GM18858 (cell line): Measurements from ENCODE around the gene RTN4R.

Experiments used
- ATAC-seq: cut with Tn5 transposase; IDR thresholded peaks from one replicate; pipeline ENCODE4 v1.9.1; 2021; ENCODE audit not compliant: unreplicated experiment

RTN4R gene

DNA sequence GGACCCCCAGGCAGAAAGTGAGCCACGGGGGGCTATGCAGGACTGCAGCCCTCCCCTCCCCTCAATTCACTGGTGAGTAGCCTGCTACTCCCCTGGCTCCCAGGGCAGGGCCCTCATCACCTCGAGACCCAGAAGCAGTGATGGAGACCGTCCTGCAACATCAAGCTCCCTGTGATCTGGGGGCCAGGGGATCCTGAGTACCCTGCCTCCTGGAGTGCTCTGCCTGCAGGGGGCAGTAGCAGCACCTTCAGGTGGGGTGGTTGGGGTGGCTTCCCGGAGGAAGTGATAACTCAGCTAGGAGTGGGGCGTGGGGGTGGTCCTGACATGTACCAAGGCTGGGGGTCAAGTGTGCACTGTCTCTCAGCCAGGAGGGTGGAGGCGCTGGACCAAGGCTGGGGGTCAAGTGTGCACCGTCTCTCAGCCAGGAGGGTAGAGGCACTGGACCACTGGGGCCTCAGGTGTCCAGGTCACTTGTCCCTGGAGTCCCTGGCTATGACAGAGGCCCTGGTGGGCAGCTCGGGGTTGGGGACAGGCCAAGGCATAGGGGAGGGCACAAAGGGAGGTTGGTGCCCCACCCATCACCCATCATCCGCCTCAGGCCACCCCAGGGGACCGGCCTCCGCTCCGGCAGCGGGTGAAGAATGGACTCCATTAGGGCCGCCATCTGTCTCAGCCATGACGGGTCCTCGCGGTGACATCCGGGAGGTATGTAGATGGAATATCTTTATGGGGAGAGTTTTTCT lies 9.4 kb downstream of the RTN4R start:
- ATAC-seq: no peak

DNA sequence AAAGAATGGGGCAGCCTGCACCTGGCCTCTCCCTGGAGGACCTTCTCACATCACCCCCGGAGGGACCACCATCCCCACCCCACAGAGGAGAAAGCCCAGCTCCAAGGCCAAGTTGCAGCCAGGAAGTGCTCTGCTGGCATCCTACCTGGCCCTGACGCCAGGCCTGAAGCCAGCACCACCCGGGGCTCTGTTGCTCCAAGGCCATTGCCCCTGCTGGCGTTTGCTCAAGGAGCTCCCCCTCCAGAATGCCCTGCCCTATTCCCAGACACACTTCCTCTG lies 10.2 kb downstream of the RTN4R start:
- ATAC-seq: no peak

DNA sequence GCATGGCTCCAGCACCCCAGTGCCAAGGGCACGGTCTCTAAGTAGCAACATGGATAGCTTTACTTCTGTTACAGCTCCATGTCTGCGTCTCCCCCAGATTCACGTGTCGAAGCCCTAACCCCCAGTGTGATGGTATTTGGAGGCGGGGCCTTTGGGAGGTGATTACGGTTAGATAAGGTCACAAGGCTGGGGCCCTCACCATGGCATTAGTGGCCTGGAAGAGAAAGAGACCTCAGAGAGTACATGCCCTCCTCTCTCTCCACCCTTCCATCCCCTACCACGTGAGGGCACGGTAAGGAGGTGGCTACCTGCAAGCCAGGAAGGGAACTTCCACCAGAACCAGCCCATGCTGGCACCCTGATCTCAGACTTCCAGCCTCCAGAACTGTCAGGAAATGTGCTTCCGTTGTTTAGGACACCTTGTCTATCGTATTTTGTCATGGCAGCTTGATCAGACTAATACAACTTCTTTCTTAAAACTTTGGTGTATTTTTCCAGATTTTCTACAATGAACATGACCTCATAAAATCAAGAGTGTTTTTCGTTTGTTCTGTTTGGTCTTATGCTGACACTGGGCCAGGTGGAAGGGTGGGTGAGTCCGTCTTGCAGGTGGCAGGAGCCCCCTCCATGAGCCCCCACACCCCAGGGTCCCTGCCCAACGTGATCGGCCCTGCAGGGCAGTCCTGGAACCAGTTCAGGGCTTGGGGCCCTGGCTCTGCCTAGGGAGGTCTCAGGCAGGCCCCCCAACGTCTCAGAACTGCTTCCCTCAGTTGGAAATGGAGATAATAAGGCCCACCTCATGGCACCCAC lies 10.7 kb downstream of the RTN4R start:
- ATAC-seq: no peak

DNA sequence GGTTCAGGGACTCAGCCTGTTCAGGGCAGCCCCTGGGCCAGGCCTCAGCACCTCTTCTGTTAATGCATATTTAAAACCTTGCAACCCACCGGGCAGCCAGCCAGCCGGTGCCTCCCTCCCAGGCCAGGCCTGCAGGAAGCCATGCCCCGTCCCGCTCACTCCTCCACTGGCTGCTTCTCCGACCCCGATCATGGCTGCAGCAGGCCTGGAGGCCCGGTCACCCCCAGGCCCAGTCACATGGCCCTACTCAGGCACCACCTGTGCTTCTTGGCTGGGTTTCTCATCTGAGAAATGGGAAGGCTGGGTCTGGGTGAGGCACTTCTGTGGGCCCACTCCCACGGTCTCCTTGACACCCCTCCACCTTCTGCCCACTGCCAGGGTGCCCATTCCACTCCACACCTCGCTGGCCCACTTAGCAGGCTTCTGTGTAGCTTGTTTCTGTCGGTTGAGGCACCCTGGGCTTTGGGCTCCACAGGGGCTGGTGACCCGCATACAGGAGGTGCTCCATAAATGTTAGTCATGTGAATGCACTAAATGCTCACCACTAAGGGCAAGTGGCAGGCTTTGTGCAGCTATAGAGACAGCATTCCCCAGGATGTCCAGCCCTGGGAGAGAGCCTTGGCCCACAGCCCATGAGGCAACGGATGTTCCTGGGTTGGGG lies 11.4 kb downstream of the RTN4R start:
- ATAC-seq: no peak

DNA sequence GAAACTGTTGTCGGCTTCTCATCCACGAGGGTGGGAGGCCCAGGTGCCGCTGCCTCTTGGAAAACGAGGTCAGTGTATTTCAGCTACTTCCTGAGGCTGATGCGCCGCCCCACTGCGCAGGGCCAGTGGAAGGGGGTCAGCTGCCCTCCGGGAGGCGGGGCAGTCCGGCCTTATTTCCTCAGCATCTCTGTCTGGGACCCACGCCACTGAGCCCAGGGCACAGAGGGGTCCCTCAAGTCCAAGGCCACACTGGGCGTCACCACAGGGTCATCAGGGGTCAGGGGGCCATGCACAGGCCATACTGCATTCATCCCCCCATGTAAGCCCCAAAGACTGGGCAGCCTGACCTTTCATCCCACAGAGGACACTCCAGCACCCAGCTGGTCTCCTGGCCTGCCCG lies 12.1 kb downstream of the RTN4R start:
- no peak for ATAC-seq

DNA sequence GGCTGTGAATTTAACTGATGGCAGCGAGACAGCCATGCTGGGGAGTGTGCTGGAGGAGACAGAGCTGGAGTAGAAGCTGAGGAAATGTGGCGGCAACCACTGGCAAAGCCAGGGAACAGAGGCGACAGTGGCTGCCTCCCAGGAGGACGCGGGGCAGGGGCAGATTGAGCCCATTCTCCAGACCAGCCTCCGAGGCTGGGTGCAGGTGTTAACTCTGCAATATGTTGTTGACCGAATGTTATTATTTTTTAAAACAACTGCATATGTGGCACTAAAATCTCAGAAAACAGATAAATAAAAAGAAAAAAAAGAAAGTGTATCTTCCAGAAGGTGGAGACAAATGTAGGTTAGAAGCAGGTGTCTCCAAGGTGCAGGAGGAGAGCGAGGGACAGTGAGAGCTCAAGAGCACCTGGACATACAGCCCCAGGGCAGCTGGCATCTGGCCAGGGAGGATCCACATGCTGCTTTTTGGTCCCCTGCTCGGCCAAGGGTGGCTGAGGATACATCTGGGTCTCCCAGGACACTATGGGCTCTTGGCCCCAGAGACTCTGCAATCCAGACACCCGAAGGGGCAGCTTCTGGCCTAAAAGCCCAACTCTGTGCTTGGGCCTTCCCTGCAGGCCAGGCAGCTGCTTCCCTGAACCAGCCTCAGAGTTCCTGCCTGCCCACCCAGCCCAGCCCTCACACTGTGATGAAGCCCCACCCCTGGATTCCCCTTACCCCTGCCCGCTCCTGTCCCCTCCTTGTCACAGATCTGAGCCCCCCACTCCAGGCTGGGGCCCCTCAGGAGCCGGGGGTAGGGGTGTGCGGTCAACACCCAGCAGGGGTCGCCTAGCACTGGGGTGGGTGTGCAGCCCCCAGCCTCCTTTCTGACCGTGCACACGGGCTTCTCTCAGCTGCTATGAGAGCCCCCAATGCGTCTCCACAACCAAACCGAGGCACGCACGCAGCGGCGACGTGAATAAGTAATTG lies 12.9 kb downstream of the RTN4R start:
- ATAC-seq: no peak

DNA sequence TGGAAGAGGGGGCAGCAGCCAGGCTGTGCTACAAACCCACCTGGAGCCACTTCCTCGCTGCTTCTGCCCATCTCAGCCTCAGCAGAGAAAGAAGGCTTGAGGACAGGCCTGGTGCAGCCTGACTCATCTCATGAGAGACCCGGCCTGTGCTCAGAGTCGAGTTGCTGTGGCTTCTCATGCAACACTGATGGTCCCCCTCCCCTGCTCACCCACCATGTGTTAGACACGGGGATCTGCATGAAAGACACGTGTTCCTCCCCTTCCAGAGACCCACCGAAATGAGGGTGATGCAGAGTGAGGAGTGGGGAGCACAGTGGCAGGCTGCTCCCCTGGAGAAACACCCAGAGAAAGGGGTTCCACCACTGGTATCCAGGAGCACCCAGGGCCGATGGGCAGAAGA lies 15.0 kb downstream of the RTN4R start:
- ATAC-seq: no peak

DNA sequence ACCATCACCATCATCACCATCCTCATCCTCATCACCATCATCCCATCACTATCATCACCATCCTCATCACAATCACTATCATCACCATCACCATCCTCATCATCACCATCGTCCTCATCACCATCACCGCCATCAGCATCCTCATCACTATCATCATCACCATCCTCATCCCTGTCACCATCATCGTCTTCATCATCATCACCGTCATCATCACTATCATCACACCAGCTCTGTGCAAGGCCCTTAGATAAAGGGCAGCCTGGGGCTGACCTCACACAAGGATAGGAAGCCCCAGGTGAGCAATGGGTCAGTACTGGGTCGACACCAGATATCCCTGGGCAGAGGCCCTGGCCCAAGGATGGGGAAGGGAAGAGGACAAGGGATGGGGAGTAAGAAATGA lies 16.1 kb downstream of the RTN4R start:
- ATAC-seq: no peak

DNA sequence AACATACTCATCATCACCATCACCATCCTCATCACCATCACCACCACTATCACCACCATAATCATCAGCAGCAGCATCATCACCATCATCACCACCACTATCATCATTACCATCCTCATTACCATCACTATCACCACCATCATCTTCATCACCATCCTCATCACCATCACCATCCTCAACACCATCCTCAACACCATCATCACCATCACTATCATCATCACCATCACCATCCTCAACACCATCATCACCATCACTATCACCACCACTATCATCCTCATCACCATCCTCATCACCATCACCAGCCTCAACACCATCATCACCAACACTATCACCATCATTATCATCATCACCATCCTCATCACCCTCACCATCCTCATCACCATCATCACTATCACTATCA lies 16.6 kb downstream of the RTN4R start:
- no peak for ATAC-seq

DNA sequence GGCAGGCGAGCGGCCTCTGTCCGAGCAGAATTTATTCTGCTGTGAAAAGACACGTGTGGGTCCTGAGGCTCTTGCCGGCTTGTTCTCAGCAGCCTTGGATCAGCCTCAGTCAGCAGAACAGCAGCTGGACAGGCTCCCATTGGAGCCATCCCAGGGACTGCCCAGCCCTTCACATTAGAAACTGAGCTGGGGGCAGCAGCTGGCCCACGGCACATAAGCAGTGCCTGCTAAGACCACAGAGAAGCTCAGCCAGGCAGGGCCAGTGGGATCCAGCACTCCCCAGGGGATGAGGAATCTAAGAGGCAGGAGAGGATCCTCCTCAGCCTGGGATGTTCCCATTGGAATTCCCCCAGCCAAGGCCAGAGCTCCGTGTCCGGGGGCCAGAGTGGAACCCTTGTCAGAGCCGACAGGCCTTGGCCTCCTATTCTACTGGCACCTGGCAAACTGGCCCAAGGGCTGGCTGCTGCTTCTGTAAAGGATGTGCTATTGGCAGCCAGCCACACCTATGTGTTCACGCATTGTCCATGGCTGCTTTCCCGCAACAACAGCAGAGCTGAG lies 18.2 kb downstream of the RTN4R start:
- no peak for ATAC-seq

DNA sequence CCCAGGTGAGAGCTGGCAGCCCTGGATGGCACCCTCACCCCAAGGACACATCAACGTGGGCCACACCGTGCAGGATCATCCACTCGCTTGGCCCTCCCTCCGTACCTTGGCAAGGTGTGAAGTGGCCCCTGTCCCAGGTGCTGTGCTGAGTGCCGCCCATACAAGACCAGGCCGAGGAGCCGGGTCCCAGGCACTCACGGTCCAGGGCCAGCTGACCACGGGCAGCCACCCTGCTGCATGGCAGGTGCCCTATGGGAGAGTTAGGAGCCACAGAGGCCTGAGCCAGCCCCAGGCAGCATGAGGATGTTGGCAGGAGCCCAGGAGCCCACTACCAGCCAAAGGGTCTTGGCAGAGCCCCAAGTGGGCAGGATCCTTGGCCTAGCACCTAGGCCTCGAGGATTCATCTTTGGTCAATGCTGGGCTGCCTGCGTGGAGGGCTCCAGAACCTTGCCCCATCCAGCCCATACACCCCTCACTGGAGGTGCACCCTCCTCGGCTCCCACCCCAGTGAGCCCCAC lies 19.6 kb downstream of the RTN4R start:
- ATAC-seq: no peak

DNA sequence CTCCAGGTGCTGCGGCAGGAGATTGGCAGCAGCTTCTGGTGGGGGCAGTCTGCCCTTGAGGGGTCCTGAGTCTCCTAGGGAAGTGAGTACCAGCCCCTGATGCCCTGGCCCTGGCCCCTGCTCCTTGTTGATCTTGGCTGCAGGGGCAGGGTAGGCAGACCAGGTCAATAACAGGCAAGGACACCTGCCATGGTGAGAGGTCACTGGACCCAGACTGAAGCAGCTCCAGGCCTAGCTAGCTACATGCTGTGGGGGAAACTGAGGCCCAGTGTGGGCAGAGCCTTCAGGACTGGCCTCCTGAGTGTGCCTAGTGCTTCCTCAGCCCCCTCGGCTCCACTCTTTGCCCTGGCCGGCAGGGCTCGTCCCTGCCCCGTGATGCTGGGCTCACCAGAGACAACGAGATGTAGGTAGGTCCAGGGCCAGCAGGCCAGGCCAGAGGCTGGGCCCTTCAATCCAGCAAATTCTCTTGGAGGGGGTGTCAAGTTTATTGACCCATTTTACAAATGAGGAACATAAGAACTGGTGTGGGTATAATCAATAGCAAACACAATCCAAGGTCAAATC lies 20.4 kb downstream of the RTN4R start:
- no peak for ATAC-seq

DNA sequence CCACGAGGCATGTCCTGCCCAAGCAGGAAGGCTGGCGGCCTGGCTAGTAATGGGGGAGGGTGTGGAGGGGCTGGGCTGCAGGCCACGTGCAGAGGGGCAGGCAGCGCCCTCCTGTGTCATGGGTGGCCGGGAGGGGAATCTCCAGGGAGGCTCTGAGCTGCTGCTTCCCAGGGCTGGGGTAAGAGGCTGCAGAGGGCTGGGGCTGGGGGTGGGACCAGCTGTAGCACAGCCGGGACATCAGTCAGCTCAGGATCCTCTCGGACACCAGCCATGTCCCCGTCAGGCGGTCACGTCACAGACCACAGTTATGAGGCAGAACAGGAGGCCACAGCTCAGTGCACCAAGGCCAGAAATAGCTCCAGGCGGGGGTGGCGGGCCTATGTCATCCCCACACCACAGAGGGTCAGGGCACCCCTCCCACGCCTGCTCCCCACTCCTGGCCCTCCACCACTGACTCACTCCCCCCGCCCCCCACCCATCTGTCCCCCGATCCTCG lies 21.1 kb downstream of the RTN4R start:
- no peak for ATAC-seq

DNA sequence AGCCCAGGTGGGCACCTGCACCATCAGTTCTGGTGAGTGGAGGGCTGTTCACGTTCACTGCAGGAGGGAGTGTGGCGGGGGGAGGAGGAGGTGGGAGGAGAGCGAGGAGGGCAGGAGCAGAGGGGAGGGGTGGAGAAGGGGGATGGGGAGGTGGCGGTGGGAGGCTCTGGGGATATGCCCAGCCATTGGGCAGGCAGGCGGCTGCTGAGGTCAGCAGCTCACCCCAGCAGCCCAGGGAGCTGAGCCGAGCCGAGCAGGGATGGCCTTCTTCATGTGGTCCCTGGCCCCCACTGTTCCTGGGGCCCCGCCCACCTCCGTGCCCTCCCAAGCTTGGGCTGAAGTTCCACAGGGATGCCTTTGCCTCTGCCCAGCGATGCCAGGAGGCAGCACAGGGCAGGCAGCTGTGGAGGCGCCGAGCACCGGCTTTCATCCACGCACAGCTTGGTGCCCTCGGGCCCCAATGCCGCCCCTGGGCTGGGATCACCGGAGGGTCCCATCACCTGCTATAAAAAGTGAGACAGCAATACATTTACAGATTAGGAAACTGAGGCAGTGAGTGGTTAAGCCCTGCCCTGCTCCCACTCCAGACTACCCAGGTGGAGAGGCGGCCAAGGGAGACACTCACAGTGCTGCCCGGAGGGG lies 21.6 kb downstream of the RTN4R start:
- no peak for ATAC-seq

DNA sequence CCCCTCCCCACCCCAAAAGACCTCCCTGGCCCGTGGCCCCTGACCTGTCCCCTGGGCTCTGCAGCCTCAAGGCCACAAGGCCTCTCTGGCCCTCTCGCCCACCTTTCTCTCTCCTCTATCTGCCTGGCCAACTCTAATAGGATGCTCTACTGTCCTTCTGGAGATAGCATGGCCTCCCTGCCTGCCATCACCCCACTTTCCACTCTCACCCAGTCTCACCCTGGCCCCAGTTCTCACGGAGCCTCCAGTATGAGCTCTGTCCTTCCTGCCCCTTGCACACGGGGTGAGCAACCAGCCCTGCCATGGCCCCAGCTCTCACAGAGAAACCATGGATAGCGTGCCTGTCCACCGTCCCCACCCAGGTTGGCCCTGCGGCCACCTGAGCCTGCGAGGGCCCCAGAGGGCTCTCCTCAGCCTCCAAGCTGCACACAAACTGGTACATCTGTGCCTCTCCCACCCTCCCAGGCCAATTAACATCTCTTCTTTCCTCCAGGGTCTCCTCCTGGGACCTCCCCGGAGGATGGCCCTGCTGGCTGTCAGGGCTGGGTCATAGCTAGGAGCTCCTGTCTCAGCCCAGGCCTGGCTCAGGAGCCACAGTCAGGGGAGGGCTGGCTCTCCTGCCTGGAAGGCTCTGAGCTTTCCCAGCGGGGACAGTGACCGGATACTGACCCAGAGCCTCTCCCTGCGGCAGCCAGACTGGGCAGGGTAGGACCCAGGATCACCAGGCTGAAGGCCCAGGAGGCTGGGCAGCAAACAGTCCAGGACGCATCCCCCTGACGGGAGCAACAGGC lies 22.3 kb downstream of the RTN4R start:
- ATAC-seq: no peak

DNA sequence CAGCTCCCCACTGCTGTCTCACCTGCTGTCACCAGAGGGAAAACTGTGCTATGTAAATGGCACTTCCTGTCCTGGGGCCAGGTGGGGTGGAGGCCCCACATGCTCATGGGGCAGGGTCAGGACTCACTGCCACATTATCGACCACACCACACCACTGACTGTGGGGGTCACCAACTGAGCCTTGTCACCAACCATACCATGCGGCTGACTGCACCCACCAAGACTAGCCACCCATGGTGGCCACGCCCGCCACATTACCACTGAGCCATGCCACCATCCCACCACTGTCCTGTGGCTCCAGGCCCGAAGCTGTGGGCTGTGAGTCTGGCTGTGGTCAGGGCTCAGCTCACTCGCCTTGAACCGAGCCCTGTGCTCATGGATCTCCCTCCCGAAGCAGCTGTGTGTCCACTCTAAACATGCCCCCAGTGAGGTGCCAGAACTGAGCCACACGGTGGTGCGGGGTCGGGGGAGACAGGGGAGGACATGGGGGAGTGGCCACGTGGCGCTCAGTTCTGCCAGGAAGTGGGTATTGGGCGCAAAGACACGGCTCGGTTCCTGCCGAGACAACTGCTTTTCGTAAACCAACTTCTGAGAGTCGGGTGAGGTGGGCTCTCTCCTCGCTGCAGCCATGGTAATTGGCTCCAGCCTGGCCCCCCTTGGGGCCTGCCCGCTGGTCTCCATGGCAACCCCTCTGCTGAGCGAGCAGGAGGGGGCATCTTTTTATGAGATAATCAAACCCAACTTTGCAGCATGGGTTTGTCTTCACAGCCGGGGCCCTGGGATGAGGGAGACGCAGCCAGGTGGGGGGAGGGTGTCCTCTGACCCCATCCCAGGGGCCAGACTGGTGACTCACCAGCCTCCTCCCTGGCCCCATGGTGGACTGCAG lies 23.2 kb downstream of the RTN4R start:
- ATAC-seq: no peak

DNA sequence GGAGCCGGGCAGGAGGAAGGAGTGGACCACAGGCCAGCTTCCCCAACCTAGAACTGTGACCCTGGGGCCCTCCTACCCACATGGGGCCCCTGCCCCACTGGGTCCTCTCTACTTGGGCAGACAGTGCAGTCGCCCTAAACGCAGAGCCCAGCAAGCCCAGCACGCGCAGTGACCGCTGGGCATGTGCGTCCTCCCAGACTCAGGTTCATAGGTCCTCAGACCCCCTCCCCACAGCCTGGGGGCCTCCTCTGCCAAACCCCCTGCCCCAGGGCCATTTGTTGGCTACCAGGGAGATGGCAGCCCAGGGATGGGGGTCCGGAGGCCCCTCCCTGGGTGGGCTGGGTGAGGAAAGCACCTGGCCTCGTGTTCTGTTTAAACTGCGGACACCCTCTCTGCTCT lies 23.9 kb downstream of the RTN4R start:
- no peak for ATAC-seq
